H1 (cell line): ENCODE measurements around the gene IL18R1. TPM values are rescaled to one million over a fixed set of nuclear protein-coding genes. Genes with fewer than 3 reads are reported as not detected.

Experiments used
- ATF3 ChIP-seq: IDR thresholded peaks from 2 replicates; pipeline ENCODE4 v1.6.1; 2011; ENCODE audit warnings: low read depth, mild to moderate bottlenecking, low read length; ENCODE audit not compliant: insufficient read depth
- CBX8 ChIP-seq: fragments of 300-800, 300-1000 bp; sonication (generic); IDR thresholded peaks from 2 replicates; pipeline ENCODE4 v1.7.1; 2016; ENCODE audit warnings: low read depth, low read length, borderline replicate concordance
- CHD7 ChIP-seq: fragments of 300-600 bp; sonication (generic); IDR thresholded peaks from 2 replicates; pipeline ENCODE4 v1.7.1; 2012; ENCODE audit warnings: low read length, moderate library complexity, mild to moderate bottlenecking, inconsistent platforms; ENCODE audit not compliant: insufficient replicate concordance
- E2F6 ChIP-seq: IDR thresholded peaks from 2 replicates; pipeline ENCODE4 v1.6.1; 2012; ENCODE audit warnings: inconsistent platforms
- HDAC2 ChIP-seq, 2 experiments: fragments of 300-600 bp in 1 of 2; sonication (generic) in 1 of 2; IDR thresholded peaks; 2 replicates each; pipeline ENCODE4 v1.6.1; 2011 to 2012; ENCODE audit warnings: low read depth in 2 of 2, low read length in 2 of 2, mild to moderate bottlenecking in 2 of 2, moderate library complexity in 2 of 2, borderline replicate concordance in 1 of 2, inconsistent platforms in 1 of 2
- JUN ChIP-seq: IDR thresholded peaks from 2 replicates; pipeline ENCODE4 v1.6.1; 2011; ENCODE audit warnings: low read depth, mild to moderate bottlenecking, improper control_type of control experiment, low read length
- MAFK ChIP-seq: IDR thresholded peaks from 2 replicates; pipeline ENCODE4 v1.6.1; 2012; ENCODE audit warnings: low read depth, mild to moderate bottlenecking, improper control_type of control experiment, low read length
- RNF2 ChIP-seq: fragments of 200-900, 300-1000 bp; sonication (generic); IDR thresholded peaks from 2 replicates; pipeline ENCODE4 v1.7.1; 2016; ENCODE audit warnings: borderline replicate concordance, low read depth, mild to moderate bottlenecking, antibody characterized with exemption, low read length; ENCODE audit not compliant: poor library complexity, severe bottlenecking; ENCODE audit errors: missing control alignments
- polyA plus RNA-seq, 7 experiments: library from polyadenylated mRNA; depleted of rRNA in 3 of 7; stranded (reverse) in 5 of 7; unstranded in 2 of 7; fragments of >200 nt in 5 of 7; fragments of 200-250 nt in 2 of 7; gene quantifications; 1 replicate in 5 of 7; 2 replicates in 1 of 7; 4 replicates in 1 of 7; pipeline versions ENCODE4 v1.2.1 to v1.2.3, GENCODE V29; 2011 to 2013; ENCODE audit warnings: missing spikeins in 2 of 7, mixed read lengths in 2 of 7
- total RNA-seq: library from RNA; stranded (reverse); fragmentation: NEBNext Ultra II Directional; extraction: Animal tissue kit (Norgen Biotek cat#: 25700); gene quantifications from 2 replicates; pipeline ENCODE4 v1.2.1, GENCODE V29; 2021

The IL18R1 gene
- total and polyA plus RNA-seq, 2 of the 8 experiments (the other 6 are each of a cell fraction or from before 2014, with no cell fraction given), result 0.54 TPM; not detected in 1

- TF ChIP-seq JUN, result no peak
- TF ChIP-seq ATF3, result no peak
- no peak for TF ChIP-seq HDAC2 (IDR thresholded peaks at IDR 0.05; ENCODE audit: borderline replicate concordance in 1 of 2, low read depth in 2 of 2, low read length in 2 of 2)
- TF ChIP-seq RNF2, result no peak
- TF ChIP-seq MAFK, result no peak
- TF ChIP-seq E2F6, result no peak
- no peak for TF ChIP-seq CHD7
- no peak for TF ChIP-seq CBX8
Observed at GRCh38 chr2:102436323-102436722, 80.7 kb downstream of the IL18R1 start (continued).
